Astrocyte of the cerebellum (primary cell): ENCODE results near the gene MSI2.
A peak's percentile ranks its signal among the peaks of the same experiment; 100 is the strongest.

ENCODE experiments used
- DNase-seq: peaks from one replicate; pipeline ENCODE4 v3.0.0-alpha.2; 2011; ENCODE audit warnings: low read depth
- H3K4me3 ChIP-seq: 2 replicates; pipeline ENCODE4 v1.5.1; 2011; ENCODE audit warnings: mild to moderate bottlenecking, low read depth, low read length, moderate library complexity
- CTCF ChIP-seq: IDR thresholded peaks from 2 replicates; pipeline ENCODE4 v1.5.1; 2012; ENCODE audit warnings: low read length, low read depth, moderate library complexity, mild to moderate bottlenecking; ENCODE audit errors: missing control alignments
- in situ Hi-C: cut with HindIII; loops from 2 replicates; pipeline ENCODE4 v1.10.0; 2017; ENCODE audit warnings: low sequenced_read_pairs

MSI2 gene

GRCh38 chr17:57284583-57284982 lies 28.3 kb downstream of the MSI2 start:
- no peak overlapping the region for H3K4me3 ChIP-seq
- TF ChIP-seq CTCF: no peak
- in situ Hi-C loops: no loop called here
- DNase-seq: no peak

- DNase-seq: peak; percentile 74
- TF ChIP-seq CTCF: peak; percentile 20
- H3K4me3 ChIP-seq: no peak overlapping the region
- in situ Hi-C loops: loop anchor here (5.0 kb wide), 1 partner anchor 97 kb away; no protein-coding TSS in a partner anchor
These were observed 28.8 kb downstream of the MSI2 start for GRCh38 chr17:57284984-57285646.

- no peak overlapping the region for H3K4me3 ChIP-seq
- peak; percentile 0 for TF ChIP-seq CTCF
- in situ Hi-C loops: loop anchor here (5.0 kb wide), 1 partner anchor 97 kb away; no protein-coding TSS in a partner anchor
- no peak for DNase-seq
These were observed 29.4 kb downstream of the MSI2 start for GRCh38 chr17:57285701-57286100.

- no peak for TF ChIP-seq CTCF
- DNase-seq: no peak
- no peak overlapping the region for H3K4me3 ChIP-seq
- in situ Hi-C loops: loop anchor here (5.0 kb wide), 1 partner anchor 96 kb away; no protein-coding TSS in a partner anchor
These were observed 30.2 kb downstream of the MSI2 start for GRCh38 chr17:57286399-57287105.

GRCh38 chr17:57288040-57288772 lies 31.9 kb downstream of the MSI2 start:
- in situ Hi-C loops: loop anchor here (5.0 kb wide), 1 partner anchor 94 kb away; no protein-coding TSS in a partner anchor
- TF ChIP-seq CTCF: no peak
- no peak for DNase-seq
- H3K4me3 ChIP-seq: no peak overlapping the region

GRCh38 chr17:57288773-57289121 lies 32.4 kb downstream of the MSI2 start:
- H3K4me3 ChIP-seq: no peak overlapping the region
- DNase-seq: no peak
- no peak for TF ChIP-seq CTCF
- in situ Hi-C loops: loop anchor here (5.0 kb wide), 1 partner anchor 94 kb away; no protein-coding TSS in a partner anchor
